ENCODE results near the gene LYRM1.
"Not testable (repeated sequence)": the region's sequence is repeated elsewhere in the genome, so short reads cannot be mapped to it uniquely, and the experiment has no call there.

The LYRM1 gene

DNA sequence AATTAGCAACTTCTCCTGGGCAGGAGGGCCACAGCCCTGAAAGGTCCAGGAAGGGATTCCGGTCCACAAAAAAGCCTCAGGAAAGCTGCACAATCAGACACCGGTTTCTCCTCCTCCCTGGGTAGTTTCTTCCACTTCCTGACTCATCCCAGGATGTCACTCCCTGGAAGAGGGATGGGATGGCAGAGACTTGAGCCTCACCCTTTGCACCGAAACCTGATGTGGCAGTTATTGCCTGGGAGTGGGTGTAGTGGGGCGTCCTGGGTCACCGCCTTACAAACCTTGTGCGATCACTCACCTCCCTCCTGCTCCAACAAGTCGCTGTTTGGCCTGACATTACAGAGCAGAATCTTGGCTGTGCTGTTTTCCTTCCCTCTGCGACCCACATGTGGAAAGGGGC is 70.8 kb downstream of the LYRM1 start:
- H3K27ac ChIP-seq = no peak overlapping the region
- no peak for TF ChIP-seq CTCF (conservative IDR thresholded peaks at IDR 0.05)

DNA sequence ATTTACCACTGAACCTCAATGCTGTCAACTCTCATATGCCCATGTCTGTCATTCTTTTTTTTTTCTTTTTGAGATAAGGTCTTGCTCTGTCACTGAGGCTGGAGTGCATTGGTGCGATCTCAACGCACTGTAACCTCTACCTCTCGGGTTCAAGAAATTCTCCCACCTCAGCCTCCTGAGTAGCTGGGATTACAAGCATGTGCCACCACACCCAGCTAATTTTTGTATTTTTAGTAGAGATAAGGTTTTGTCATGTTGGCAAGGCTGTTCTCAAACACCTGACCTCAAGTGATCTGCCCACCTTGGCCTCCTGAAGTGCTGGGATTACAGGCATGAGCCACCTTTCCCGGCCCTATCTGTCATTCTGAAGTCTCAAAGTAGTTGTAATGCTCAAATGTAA is 72.6 kb downstream of the LYRM1 start:
- H3K27ac ChIP-seq = not testable (repeated sequence)
